HepG2 (cell line): ENCODE measurements around the gene MRPL43. TPM values are rescaled to one million over a fixed set of nuclear protein-coding genes. Genes with fewer than 3 reads are reported as not detected.
A peak's percentile ranks its signal among the peaks of the same experiment; 100 is the strongest.

Experiments used
- AFF4 ChIP-seq: sonication (generic); formaldehyde crosslinking; IDR thresholded peaks from 2 replicates; pipeline ENCODE4 v1.4.0; 2020; ENCODE audit warnings: missing genetic modification reagents
- ATM ChIP-seq: fragments of 450-650 bp; IDR thresholded peaks from 2 replicates; pipeline ENCODE4 v1.7.1; 2017; ENCODE audit warnings: mild to moderate bottlenecking, borderline replicate concordance
- E2F5 ChIP-seq: sonication (generic); formaldehyde crosslinking; conservative IDR thresholded peaks from 2 replicates; pipeline ENCODE4 v1.4.0; 2020; ENCODE audit warnings: missing genetic modification reagents
- HOXA3 ChIP-seq: sonication (generic); formaldehyde crosslinking; IDR thresholded peaks from 2 replicates; pipeline ENCODE4 v1.5.0; 2020; ENCODE audit warnings: missing genetic modification reagents
- NAIF1 ChIP-seq: sonication (generic); formaldehyde crosslinking; IDR thresholded peaks from 2 replicates; pipeline ENCODE4 v1.5.0; 2020; ENCODE audit warnings: mild to moderate bottlenecking, missing genetic modification reagents, borderline replicate concordance
- NFKBIZ ChIP-seq: IDR thresholded peaks from 2 replicates; pipeline ENCODE4 v1.6.1; 2018; ENCODE audit warnings: missing genetic modification reagents, missing compliant biosample characterization
- STAT5B ChIP-seq: sonication (generic); formaldehyde crosslinking; IDR thresholded peaks from 2 replicates; pipeline ENCODE4 v1.4.0; 2020; ENCODE audit warnings: missing genetic modification reagents
- STAT6 ChIP-seq: sonication (generic); formaldehyde crosslinking; IDR thresholded peaks from 2 replicates; pipeline ENCODE4 v1.4.0; 2020; ENCODE audit warnings: missing genetic modification reagents, mild to moderate bottlenecking, borderline replicate concordance
- TIGD3 ChIP-seq: sonication (generic); formaldehyde crosslinking; IDR thresholded peaks from 2 replicates; pipeline ENCODE4 v1.5.1; 2020; ENCODE audit warnings: mild to moderate bottlenecking, missing genetic modification reagents, borderline replicate concordance
- ZNF142 ChIP-seq: sonication (generic); formaldehyde crosslinking; IDR thresholded peaks from 2 replicates; pipeline ENCODE4 v1.4.0; 2020; ENCODE audit warnings: missing genetic modification reagents
- ZNF446 ChIP-seq: sonication (generic); formaldehyde crosslinking; IDR thresholded peaks from 2 replicates; pipeline ENCODE4 v1.5.0; 2020; ENCODE audit warnings: mild to moderate bottlenecking, missing genetic modification reagents
- ZNF572 ChIP-seq: sonication (generic); formaldehyde crosslinking; IDR thresholded peaks from 2 replicates; pipeline ENCODE4 v1.5.1; 2020; ENCODE audit warnings: mild to moderate bottlenecking, missing genetic modification reagents
- ZNF841 ChIP-seq: sonication (generic); formaldehyde crosslinking; IDR thresholded peaks from 2 replicates; pipeline ENCODE4 v1.8.1; 2023; ENCODE audit warnings: missing genetic modification reagents, borderline replicate concordance
- polyA plus RNA-seq, 8 experiments: library from polyadenylated mRNA; depleted of rRNA in 3 of 8; stranded (reverse) in 7 of 8; unstranded in 1 of 8; fragments of >200 nt; fragmentation: Illumina TruSeq in 4 of 8; extraction: Trizol in 4 of 8; gene quantifications; 2 replicates each; pipeline versions ENCODE4 v1.2.1 to v1.2.3, GENCODE V29; 2011 to 2016; ENCODE audit warnings: low read depth in 4 of 8, missing spikeins in 1 of 8, mixed read lengths in 1 of 8; ENCODE audit not compliant: insufficient read depth in 1 of 8
- total RNA-seq, 5 experiments: library from RNA; depleted of rRNA; stranded (reverse); fragments of >200 nt; fragmentation: Illumina TruSeq; extraction: Trizol; gene quantifications; 2 replicates each; pipeline ENCODE4 v1.2.3, GENCODE V29; 2016; ENCODE audit warnings: low read depth in 1 of 5

MRPL43 gene
- total and polyA plus RNA-seq, 2 of the 13 experiments (the other 11 are each of a cell fraction or from before 2014, with no cell fraction given), result 71.0 to 73.7 TPM

- TF ChIP-seq STAT6 (CRISPR knock-in tag) (no peak; the same call in 1 of the 2 replicates), AFF4 (CRISPR knock-in tag) (0 out of 2 replicates have a peak, but pooled peaks have one; percentile 45), ZNF142 (CRISPR knock-in tag) (peak; percentile 80), STAT5B (no peak), NFKBIZ (0 out of 2 replicates have a peak, but pooled peaks have one; percentile 27), ZNF572 (CRISPR knock-in tag) (peak; percentile 80; the same call in 1 of the 2 replicates), E2F5 (no peak), HOXA3 (peak; percentile 54; the same call in 1 of the 2 replicates), ATM (no peak), NAIF1 (CRISPR knock-in tag) (peak; percentile 25; the same call in 1 of the 2 replicates), TIGD3 (CRISPR knock-in tag) (0 out of 2 replicates have a peak, but pooled peaks have one; percentile 75), ZNF446 (CRISPR knock-in tag) (no peak), ZNF841 (peak; percentile 74; the same call in 1 of the 2 replicates)
These were observed at the start of gene MRPL43, which contains the start of gene TWNK (continued) for GRCh38 chr10:100986952-100987684.
